HG03159 (cell line): ENCODE measurements around the gene ARHGDIA.

Source experiments
- ATAC-seq: cut with Tn5 transposase; IDR thresholded peaks from one replicate; pipeline ENCODE4 v1.9.1; 2021; ENCODE audit warnings: mild to moderate bottlenecking, moderate library complexity; ENCODE audit not compliant: unreplicated experiment

The ARHGDIA gene

GRCh38 chr17:81906476-81907218, 35.5 kb upstream of the ARHGDIA start:
- no peak for ATAC-seq

GRCh38 chr17:81905993-81906392, 34.9 kb upstream of the ARHGDIA start:
- ATAC-seq: no peak

GRCh38 chr17:81905424-81905875, 34.3 kb upstream of the ARHGDIA start:
- ATAC-seq: no peak

- ATAC-seq: no peak
Measured at GRCh38 chr17:81904600-81905423, 33.7 kb upstream of the ARHGDIA start.

GRCh38 chr17:81903896-81904599, 32.9 kb upstream of the ARHGDIA start:
- ATAC-seq: no peak

GRCh38 chr17:81903415-81903831, 32.3 kb upstream of the ARHGDIA start:
- ATAC-seq: no peak

GRCh38 chr17:81902653-81903414, 31.7 kb upstream of the ARHGDIA start:
- no peak for ATAC-seq

GRCh38 chr17:81902023-81902652, 31.0 kb upstream of the ARHGDIA start, which contains the start of gene NPB:
TSS of gene NPB (plus strand) at chr17:81902238. CDS start at chr17:81902278, 40 bp downstream.
- no peak for ATAC-seq

GRCh38 chr17:81901167-81902022, 30.3 kb upstream of the ARHGDIA start:
- no peak for ATAC-seq

- no peak for ATAC-seq
Measured at GRCh38 chr17:81900181-81900820, 29.2 kb upstream of the ARHGDIA start.

GRCh38 chr17:81899514-81900166, 28.5 kb upstream of the ARHGDIA start:
- no peak for ATAC-seq

- no peak for ATAC-seq
Measured at GRCh38 chr17:81898885-81899284, 27.7 kb upstream of the ARHGDIA start.

GRCh38 chr17:81898029-81898866, 27.1 kb upstream of the ARHGDIA start:
- ATAC-seq: no peak

GRCh38 chr17:81895400-81895799, 24.3 kb upstream of the ARHGDIA start:
- no peak for ATAC-seq

GRCh38 chr17:81891303-81891552, 20.1 kb upstream of the ARHGDIA start:
- ATAC-seq: no peak

GRCh38 chr17:81890447-81891302, 19.5 kb upstream of the ARHGDIA start:
- ATAC-seq: peak; percentile 11

- ATAC-seq: no peak
Measured at GRCh38 chr17:81889602-81890001, 18.5 kb upstream of the ARHGDIA start.
